Neural cell (in vitro differentiated cells): ENCODE results near the gene DHX36.

Source experiments
- CTCF ChIP-seq: fragments of 450-650 bp; IDR thresholded peaks from 2 replicates; pipeline ENCODE4 v1.5.1; 2014; ENCODE audit warnings: antibody characterized with exemption, mild to moderate bottlenecking, moderate library complexity; ENCODE audit not compliant: poor library complexity, severe bottlenecking
- EZH2 ChIP-seq: fragments of 200-600, 300-800 bp; shearing (Covaris generic), sonication (generic); IDR thresholded peaks from 2 replicates; pipeline ENCODE4 v1.6.1; 2014; ENCODE audit warnings: antibody characterized with exemption, low read length, borderline replicate concordance, mild to moderate bottlenecking; ENCODE audit not compliant: insufficient read depth, poor library complexity, severe bottlenecking
- MXI1 ChIP-seq: fragments of 450-650 bp; conservative IDR thresholded peaks from 2 replicates; pipeline ENCODE4 v1.6.1; 2014; ENCODE audit warnings: antibody characterized with exemption, mild to moderate bottlenecking; ENCODE audit not compliant: poor library complexity, severe bottlenecking
- POLR2AphosphoS5 ChIP-seq: IDR thresholded peaks from 2 replicates; pipeline ENCODE4 v1.6.1; 2012
- RAD21 ChIP-seq: fragments of 450-650 bp; conservative IDR thresholded peaks from 2 replicates; pipeline ENCODE4 v1.6.1; 2014; ENCODE audit warnings: antibody characterized with exemption, mild to moderate bottlenecking, moderate library complexity
- SMC3 ChIP-seq: fragments of 450-650 bp; conservative IDR thresholded peaks from 2 replicates; pipeline ENCODE4 v1.6.1; 2014; ENCODE audit warnings: antibody characterized with exemption, mild to moderate bottlenecking, moderate library complexity; ENCODE audit not compliant: poor library complexity
- TF ChIP-seq, protein P1 (sequence below): IDR thresholded peaks from 2 replicates; pipeline ENCODE4 v1.6.1; 2012; ENCODE audit warnings: borderline replicate concordance

DNA sequence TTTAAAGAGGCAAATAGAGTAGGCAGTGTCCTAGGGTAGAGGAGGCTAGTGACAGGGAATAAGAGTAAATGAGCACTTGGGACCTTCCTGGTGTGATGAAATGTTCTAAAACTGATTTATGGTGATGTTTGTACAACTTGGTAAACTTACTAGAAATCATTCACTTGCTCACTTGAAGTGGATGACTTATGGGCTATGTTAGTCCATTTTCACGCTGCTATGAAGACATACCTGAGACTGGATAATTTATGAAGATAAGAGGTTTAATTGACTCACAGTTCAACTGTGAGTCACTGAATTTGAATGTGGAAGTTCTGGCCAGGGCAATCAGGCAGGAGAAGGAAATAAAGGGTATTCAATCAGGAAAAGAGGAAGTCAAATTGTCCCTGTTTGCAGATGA lies 31.7 kb upstream of the DHX36 start:
- no peak for TF ChIP-seq CTCF
- no peak for TF ChIP-seq MXI1
- no peak for TF ChIP-seq SMC3
- no peak for TF ChIP-seq RAD21
- no peak for TF ChIP-seq EZH2
- TF ChIP-seq POLR2AphosphoS5 = no peak
- TF ChIP-seq, protein P1, sequence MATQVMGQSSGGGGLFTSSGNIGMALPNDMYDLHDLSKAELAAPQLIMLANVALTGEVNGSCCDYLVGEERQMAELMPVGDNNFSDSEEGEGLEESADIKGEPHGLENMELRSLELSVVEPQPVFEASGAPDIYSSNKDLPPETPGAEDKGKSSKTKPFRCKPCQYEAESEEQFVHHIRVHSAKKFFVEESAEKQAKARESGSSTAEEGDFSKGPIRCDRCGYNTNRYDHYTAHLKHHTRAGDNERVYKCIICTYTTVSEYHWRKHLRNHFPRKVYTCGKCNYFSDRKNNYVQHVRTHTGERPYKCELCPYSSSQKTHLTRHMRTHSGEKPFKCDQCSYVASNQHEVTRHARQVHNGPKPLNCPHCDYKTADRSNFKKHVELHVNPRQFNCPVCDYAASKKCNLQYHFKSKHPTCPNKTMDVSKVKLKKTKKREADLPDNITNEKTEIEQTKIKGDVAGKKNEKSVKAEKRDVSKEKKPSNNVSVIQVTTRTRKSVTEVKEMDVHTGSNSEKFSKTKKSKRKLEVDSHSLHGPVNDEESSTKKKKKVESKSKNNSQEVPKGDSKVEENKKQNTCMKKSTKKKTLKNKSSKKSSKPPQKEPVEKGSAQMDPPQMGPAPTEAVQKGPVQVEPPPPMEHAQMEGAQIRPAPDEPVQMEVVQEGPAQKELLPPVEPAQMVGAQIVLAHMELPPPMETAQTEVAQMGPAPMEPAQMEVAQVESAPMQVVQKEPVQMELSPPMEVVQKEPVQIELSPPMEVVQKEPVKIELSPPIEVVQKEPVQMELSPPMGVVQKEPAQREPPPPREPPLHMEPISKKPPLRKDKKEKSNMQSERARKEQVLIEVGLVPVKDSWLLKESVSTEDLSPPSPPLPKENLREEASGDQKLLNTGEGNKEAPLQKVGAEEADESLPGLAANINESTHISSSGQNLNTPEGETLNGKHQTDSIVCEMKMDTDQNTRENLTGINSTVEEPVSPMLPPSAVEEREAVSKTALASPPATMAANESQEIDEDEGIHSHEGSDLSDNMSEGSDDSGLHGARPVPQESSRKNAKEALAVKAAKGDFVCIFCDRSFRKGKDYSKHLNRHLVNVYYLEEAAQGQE = no peak
